Pancreas (tissue), 10 donors: ENCODE data around the gene DRGX. TPM values are rescaled to one million over a fixed set of nuclear protein-coding genes. Genes with fewer than 3 reads are reported as not detected.

Experiments used
- ATAC-seq, 4 donors: fragments of 200-7000 bp; cut with Tn5 transposase; one replicate each; pipeline versions ENCODE4 v1.8.0 to v1.9.1; 2020; ENCODE audit warnings: mild to moderate bottlenecking in 4 of 4, moderate library complexity in 4 of 4
- DNase-seq, 6 donors: peaks; one replicate each; pipeline ENCODE4 v3.0.0-alpha.2; 2020
- FAIRE-seq: peaks from 2 replicates; lab custom pipeline; 2012; peaks lifted over from hg19 to GRCh38; lab: Jason Lieb, UNC
- H3K27ac ChIP-seq, 4 donors: fragments of 200-600 bp; sonication (generic); 1 replicate in 3 of 4; 2 replicates in 1 of 4; pipeline versions ENCODE4 v1.5.0 to v1.8.0; 2020
- H3K27me3 ChIP-seq, 4 donors: fragments of 200-600 bp; one replicate each; pipeline ENCODE4 v1.8.0; 2021
- H3K36me3 ChIP-seq, 3 donors: fragments of 200-600 bp; sonication (generic) in 1 of 3; one replicate each; pipeline versions ENCODE4 v1.5.0 to v1.8.0; 2020 to 2021
- H3K4me1 ChIP-seq, 3 donors: fragments of 200-600 bp; one replicate each; pipeline ENCODE4 v1.8.0; 2021
- H3K4me3 ChIP-seq, 4 donors: fragments of 200-600 bp; sonication (generic) in 2 of 4; one replicate each; pipeline versions ENCODE4 v1.5.0 to v1.8.0; 2020 to 2021
- H3K9me3 ChIP-seq, 4 donors: fragments of 200-600 bp; one replicate each; pipeline ENCODE4 v1.8.0; 2021
- CTCF ChIP-seq, 4 donors: fragments of 200-600 bp; sonication (generic) in 3 of 4; IDR thresholded peaks; one replicate each; pipeline versions ENCODE4 v1.5.0 to v1.8.0; 2021; ENCODE audit warnings: antibody characterized with exemption in 4 of 4
- WGBS, 2 donors: extraction: QIAGEN DNeasy Blood & Tissue Kit; methylation state at CpG; one replicate each; pipeline ENCODE4 v1.1.7; 2013; 5-methylcytosine and 5-hydroxymethylcytosine counted together
- intact Hi-C, 3 donors: fragments of 100-400 bp; cut with DNase I; formaldehyde crosslinking; loops; one replicate each; pipeline versions ENCODE4 v1.11.1 to v1.14.2; 2022
- polyA plus RNA-seq, 2 donors: library from polyadenylated mRNA; stranded (reverse); fragments of 200-250 nt; gene quantifications; one replicate each; pipeline ENCODE4 v1.2.3, GENCODE V29; 2013
- total RNA-seq, 6 donors: library from RNA; stranded (reverse); fragmentation: NEBNext Ultra II Directional in 4 of 6; extraction: Animal tissue kit (Norgen Biotek cat#: 25700) in 4 of 6; gene quantifications; one replicate each; pipeline versions ENCODE4 v1.2.1 to v1.2.4, GENCODE V29; 2021 to 2023
- donor health status: healthy with polysubstance abuse.
- donor health status: DM: no; HTN: no; CAD: no; lungs with moderate emphysema.
- donor health status: DM: no; HTN: no; CAD: no.
- donor health status: control.
- donor health status: control.
- donor health status: Bipolar disorder and iron deficiency.
- donor health status: DM: yes; HTN: yes; CAD: no.
- donor health status: DM: no; HTN: no; CAD: no.
- donor health status: DM: no; HTN: no; CAD: no.
- donor health status: DM: yes; HTN: yes; CAD: no.

DRGX gene
- total and polyA plus RNA-seq, 8 donors: not detected

GRCh38 chr10:49426490-49427360 is 30.8 kb upstream of the DRGX start:
- WGBS, 2 donors: 74 to 81% methylated on average over 9 of the region's 9 CpGs
- no peak for TF ChIP-seq CTCF (IDR thresholded peaks at IDR 0.05)
- Histone ChIP-seq H3K36me3 (no peaks in the 10 kb centered on the region), H3K27me3 (no peaks in the 10 kb centered on the region), H3K9me3 (no peaks in the 10 kb centered on the region), H3K4me3 (no peak overlapping the region), H3K4me1 (no peaks in the 10 kb centered on the region), H3K27ac (no peak overlapping the region)
- intact Hi-C loops: no loop called here
- no peak for ATAC-seq
- DNase-seq: no peak
- FAIRE-seq: no peak

GRCh38 chr10:49419005-49419404 is 23.1 kb upstream of the DRGX start:
- Histone ChIP-seq H3K36me3 (no peaks in the 10 kb centered on the region), H3K4me3 (no peak overlapping the region), H3K9me3 (no peaks in the 10 kb centered on the region), H3K4me1 (peaks cover 3 to 11% (median 6%) of the 10 kb centered on the region in 3 donors), H3K27ac (peak overlapping the region in 1 of 4 donors; percentile 42), H3K27me3 (no peaks in the 10 kb centered on the region)
- intact Hi-C loops: no loop called here
- WGBS, 2 donors: 25% methylated on average over 7 of the region's 7 CpGs
- no peak for TF ChIP-seq CTCF (IDR thresholded peaks at IDR 0.05)
- FAIRE-seq (no peak), ATAC-seq (peak; percentile 80 to 92 (median 90)), DNase-seq (peak in 2 of 6 donors; percentile 25 to 46)

- Histone ChIP-seq H3K4me1 (peaks cover 4 to 16% (median 6%) of the 10 kb centered on the region in 3 donors), H3K36me3 (no peaks in the 10 kb centered on the region), H3K27me3 (no peaks in the 10 kb centered on the region), H3K4me3 (no peak overlapping the region), H3K27ac (peak overlapping the region in 1 of 4 donors; percentile 42), H3K9me3 (no peaks in the 10 kb centered on the region)
- WGBS, 2 donors: 66 to 80% methylated on average over 2 of the region's 2 CpGs
- DNase-seq: no peak
- TF ChIP-seq CTCF (IDR thresholded peaks at IDR 0.05): peak in 1 of 4 donors; percentile 20
- intact Hi-C loops: no loop called here
- FAIRE-seq: no peak
- peak in 3 of 4 donors; percentile 40 to 55 (median 45) for ATAC-seq
Measured at GRCh38 chr10:49418328-49418727, 22.4 kb upstream of the DRGX start.

- intact Hi-C loops: no loop called here
- DNase-seq: no peak
- Histone ChIP-seq H3K36me3 (no peaks in the 10 kb centered on the region), H3K27me3 (no peaks in the 10 kb centered on the region), H3K4me3 (no peak overlapping the region), H3K27ac (no peak overlapping the region), H3K9me3 (no peaks in the 10 kb centered on the region), H3K4me1 (peaks cover 4 to 16% (median 6%) of the 10 kb centered on the region in 3 donors)
- no peak for FAIRE-seq
- WGBS, 2 donors: 75 to 80% methylated on average over 6 of the region's 6 CpGs
- ATAC-seq: peak in 1 of 4 donors; percentile 11
- TF ChIP-seq CTCF (IDR thresholded peaks at IDR 0.05): no peak
Measured at GRCh38 chr10:49418053-49418326, 22.1 kb upstream of the DRGX start.
